Activated T-cell treated with anti-CD3 and anti-CD28 coated beads for 1 hour (primary cell): ENCODE measurements around the gene FTSJ3.
"Not testable (repeated sequence)": the region's sequence is repeated elsewhere in the genome, so short reads cannot be mapped to it uniquely, and the experiment has no call there.

ENCODE experiments used
- DNase-seq: peaks from one replicate; pipeline ENCODE4 v3.0.0-alpha.2; 2020; ENCODE audit warnings: low read depth

FTSJ3 gene, protein sequence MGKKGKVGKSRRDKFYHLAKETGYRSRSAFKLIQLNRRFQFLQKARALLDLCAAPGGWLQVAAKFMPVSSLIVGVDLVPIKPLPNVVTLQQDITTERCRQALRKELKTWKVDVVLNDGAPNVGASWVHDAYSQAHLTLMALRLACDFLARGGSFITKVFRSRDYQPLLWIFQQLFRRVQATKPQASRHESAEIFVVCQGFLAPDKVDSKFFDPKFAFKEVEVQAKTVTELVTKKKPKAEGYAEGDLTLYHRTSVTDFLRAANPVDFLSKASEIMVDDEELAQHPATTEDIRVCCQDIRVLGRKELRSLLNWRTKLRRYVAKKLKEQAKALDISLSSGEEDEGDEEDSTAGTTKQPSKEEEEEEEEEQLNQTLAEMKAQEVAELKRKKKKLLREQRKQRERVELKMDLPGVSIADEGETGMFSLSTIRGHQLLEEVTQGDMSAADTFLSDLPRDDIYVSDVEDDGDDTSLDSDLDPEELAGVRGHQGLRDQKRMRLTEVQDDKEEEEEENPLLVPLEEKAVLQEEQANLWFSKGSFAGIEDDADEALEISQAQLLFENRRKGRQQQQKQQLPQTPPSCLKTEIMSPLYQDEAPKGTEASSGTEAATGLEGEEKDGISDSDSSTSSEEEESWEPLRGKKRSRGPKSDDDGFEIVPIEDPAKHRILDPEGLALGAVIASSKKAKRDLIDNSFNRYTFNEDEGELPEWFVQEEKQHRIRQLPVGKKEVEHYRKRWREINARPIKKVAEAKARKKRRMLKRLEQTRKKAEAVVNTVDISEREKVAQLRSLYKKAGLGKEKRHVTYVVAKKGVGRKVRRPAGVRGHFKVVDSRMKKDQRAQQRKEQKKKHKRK

GRCh38 chr17:63827002-63827800, at the start of gene FTSJ3, which contains the start of gene PSMC5:
Gene FTSJ3 (minus strand): TSS chr17:63827663. CDS start chr17:63826902, 761 bp downstream.
Gene PSMC5 (plus strand): TSS chr17:63827431. CDS start chr17:63827491, 60 bp downstream.
- peak; percentile 92 for DNase-seq

- not testable (repeated sequence) for DNase-seq
Observed at GRCh38 chr17:63874693-63875092, 47.2 kb upstream of the FTSJ3 start.

DNA sequence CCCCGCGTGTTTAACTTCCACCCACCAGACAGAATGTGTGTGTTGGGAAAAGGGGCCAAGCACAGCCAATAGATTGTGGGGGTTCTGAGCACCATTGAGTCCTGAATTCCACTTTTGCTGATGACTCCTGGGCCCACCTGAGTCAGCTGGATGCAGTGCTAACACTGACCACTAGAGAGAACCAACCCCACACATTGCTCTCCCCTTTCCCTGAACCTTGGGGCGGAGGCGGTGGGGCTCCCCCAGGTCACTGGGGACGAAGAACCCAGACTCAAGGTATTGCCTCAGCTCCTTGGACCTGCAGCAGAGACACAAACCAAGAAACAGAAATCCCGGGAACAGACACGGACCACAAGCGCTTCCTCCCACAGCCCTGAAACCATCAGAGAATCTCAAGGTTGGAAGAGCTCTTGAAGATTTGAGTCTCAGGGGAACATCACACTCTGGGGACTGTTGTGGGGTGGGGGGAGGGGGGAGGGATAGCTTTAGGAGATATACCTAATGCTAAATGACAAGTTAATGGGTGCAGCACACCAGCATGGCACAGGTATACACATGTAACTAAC, 46.7 kb upstream of the FTSJ3 start:
- not testable (repeated sequence) for DNase-seq

DNA sequence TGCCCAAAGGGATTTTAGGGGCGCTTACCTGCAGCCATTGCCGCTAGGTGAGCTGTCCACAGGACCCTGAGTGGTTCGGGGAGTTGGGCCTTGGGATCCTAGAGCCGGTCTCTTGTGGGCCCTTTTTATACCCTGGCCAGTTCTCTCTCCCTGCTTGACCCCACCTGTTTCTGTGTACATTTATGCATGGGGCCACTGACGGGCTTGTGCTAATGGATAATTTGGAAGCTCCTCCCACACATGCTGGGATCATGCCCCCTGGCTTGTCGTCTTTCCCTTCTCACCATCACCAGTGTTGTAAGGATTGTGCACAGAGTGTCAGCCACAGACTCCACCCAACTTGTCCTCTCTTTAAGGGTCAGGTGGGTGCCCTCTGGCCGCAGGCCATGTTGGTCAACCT, 46.1 kb upstream of the FTSJ3 start, which contains the start of gene CSH2:
Gene CSH2, minus strand, starts transcription at position 101 of the 400 bp plus-strand sequence. Its CDS starts 63 bp downstream, at position 38.
- DNase-seq: not testable (repeated sequence)

- DNase-seq: not testable (repeated sequence)
Observed at GRCh38 chr17:63871646-63872365, 44.3 kb upstream of the FTSJ3 start.

DNA sequence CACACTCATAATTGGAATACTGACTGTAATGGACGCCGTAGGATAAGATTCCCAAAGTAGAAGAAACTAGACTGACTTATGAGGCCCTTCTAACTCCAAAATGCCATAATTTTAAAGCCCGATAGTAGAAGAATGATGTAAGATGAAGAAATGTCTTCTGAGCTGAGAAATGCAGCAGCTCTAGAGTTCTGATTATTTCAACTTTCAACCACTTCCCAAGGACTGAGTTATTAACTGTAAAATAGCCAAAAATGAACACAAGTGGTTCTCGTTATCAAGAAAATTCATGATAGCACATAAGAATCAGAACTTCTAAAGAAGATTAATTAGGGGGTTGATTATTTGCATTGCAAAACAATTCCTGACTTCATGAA, 42.8 kb upstream of the FTSJ3 start:
- not testable (repeated sequence) for DNase-seq

DNA sequence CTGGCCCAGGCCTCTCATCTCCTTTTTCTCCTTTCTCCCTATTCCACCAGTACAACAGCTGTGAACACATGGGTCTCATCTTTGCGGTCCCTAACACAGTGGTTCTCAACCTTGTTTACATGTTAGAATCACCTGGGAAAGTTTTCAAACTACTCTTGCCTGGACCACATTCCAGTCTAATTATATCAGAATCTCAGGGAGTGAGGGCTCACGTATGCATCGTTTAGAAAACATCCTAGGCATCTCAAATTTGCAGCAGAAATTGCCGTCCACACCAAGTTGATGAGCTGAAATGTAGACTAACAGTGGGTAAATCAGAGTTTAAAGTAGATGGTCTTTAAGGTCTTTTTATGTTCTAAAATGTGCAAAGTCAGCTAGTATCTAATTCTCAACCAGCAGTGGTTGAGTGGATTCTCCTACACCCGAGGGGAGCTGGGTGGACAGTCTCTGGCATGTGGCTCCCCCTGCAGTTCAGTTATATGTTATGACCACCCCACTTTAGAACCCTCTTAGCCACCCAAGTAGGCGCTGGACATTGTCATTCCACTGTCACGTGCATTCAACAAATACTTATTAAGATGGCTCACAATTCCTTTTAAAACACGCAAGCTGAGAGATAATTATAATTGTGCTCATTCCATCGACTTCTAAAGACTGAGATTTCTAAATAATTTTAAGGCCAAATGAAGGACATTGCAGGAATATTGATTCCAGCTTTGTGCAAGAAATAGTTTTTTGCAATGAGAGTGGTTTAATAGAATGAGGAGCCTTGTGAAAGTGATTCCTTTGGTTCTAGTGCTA, 42.2 kb upstream of the FTSJ3 start:
- not testable (repeated sequence) for DNase-seq

GRCh38 chr17:63866625-63867024, 39.2 kb upstream of the FTSJ3 start:
- DNase-seq: not testable (repeated sequence)

DNA sequence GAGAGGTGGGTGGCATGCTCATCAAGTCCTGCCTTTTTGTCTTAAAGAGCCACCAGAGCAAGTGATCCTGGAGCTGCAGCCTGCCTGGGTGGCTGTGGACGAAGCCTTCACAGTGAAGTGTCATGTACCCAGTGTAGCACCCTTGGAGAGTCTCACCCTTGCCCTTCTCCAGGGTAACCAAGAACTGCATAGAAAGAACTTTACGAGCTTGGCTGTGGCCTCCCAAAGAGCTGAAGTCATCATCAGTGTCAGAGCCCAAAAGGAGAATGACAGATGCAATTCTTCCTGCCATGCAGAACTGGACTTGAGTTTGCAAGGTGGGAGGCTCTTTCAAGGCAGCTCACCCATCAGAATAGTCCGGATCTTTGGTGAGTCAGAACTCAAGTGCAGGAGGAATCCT, 31.8 kb upstream of the FTSJ3 start:
- DNase-seq: no peak

- not testable (repeated sequence) for DNase-seq
Observed at GRCh38 chr17:63856425-63856824, 29.0 kb upstream of the FTSJ3 start.

GRCh38 chr17:63855185-63855584, 27.7 kb upstream of the FTSJ3 start:
- DNase-seq: no peak

DNA sequence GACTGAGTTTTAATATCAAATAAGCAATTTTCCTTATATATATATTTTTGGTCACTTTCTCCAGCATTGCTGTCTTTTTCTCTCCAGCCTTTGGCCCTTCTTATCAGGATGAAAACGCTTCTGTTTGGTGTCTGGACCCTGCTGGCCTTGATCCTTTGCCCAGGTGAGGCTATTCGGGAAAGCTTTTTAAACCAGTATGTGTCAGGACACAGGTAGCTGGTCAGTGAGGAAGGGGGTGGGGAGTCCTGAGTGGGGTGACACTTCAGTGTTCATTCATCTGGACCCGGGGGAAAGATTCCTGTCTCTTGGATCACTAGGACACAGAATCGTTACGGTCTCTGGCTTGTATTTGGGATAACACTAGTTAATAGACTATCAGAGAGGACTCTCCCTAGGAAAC, 27.2 kb upstream of the FTSJ3 start:
- DNase-seq: no peak

DNA sequence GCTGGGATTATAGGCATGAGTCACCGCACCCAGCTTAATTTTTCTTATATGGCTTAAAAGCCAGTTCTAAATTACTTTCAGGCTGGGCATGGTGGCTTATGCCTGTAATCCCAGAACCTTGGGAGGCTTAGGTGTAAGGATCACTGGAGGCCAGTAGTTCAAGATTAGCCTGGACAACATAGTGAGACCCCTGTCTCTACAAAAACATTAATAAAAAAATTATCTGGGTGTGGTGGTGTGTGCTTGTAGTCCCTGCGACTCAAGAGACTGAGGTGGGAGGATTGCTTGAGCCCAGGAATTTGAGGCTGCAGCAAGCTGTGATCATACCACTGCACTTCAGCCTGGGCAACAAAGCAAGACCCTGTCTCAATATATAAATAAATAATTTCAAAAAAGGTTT, 25.8 kb upstream of the FTSJ3 start:
- no peak for DNase-seq

GRCh38 chr17:63850401-63850800, 22.9 kb upstream of the FTSJ3 start:
- DNase-seq: no peak

- DNase-seq: peak; percentile 91
Observed at GRCh38 chr17:63848834-63849689, 21.6 kb upstream of the FTSJ3 start.

GRCh38 chr17:63847525-63848249, 20.2 kb upstream of the FTSJ3 start:
- DNase-seq: no peak

DNA sequence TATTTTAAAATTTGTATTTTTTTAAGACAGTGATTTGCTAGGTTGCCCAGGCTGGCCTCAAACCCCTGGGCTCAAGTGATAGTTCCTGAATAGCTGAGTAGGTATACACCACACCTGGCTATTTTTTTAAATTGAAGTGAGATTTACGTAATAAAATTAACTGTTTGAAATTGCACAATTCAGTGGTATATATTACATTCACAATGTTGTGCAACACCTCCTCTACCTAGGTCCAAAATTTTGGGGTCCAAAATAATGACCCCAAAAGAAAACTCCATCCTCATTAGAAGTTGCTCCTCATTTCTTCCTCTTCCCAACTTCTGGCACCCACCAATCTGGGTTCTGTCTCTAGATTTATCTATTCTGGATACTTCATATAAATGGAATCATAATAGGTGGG, 18.0 kb upstream of the FTSJ3 start:
- DNase-seq: no peak

DNA sequence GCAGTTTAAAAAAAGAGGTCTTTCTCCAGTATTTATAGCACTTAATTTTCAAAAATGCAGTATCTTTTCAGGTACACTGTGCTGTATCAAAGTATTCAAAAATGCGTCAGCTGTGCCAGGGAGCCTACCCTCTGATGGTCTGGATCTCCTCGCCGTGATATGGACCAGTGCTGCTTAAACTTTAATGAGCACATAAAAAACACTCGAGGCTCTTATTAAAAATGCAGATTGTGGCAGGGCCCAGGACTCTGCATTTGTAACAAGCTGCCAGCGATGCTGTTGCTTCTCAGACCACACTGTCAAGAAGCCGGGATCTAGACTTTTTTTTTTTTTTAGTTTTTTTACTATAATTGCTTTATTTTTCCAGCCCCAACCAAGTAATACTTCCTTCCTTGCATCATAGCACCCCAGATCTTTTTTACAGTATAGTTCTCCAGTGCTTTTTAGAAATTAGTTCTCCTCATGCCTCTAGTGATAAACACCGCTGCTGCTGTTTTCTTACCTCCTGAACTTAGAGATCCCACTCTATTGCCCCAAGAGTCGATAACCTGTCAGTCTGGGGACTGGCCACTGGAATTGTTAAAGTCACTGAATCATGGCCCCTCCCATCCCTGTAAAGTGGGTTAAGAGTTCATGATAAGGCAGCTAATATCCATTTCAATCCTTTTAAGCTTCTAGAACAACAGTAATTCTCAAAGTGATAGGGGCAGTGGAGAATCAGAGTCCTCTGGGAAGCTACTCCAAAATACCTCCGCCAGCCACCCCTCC, 16.6 kb upstream of the FTSJ3 start:
- DNase-seq: no peak
